GM18502 (cell line): Measurements from ENCODE around the gene ABCA5.
"Not testable (repeated sequence)": the region's sequence is repeated elsewhere in the genome, so short reads cannot be mapped to it uniquely, and the experiment has no call there.

ENCODE experiments used
- ATAC-seq: cut with Tn5 transposase; IDR thresholded peaks from one replicate; pipeline ENCODE4 v1.9.1; 2021; ENCODE audit warnings: mild to moderate bottlenecking; ENCODE audit not compliant: unreplicated experiment, poor library complexity

ABCA5 gene

GRCh38 chr17:69222707-69223258 is 104.2 kb downstream of the ABCA5 start:
- no peak for ATAC-seq

GRCh38 chr17:69220098-69220497 is 106.8 kb downstream of the ABCA5 start:
- no peak for ATAC-seq

GRCh38 chr17:69218986-69219385 is 107.9 kb downstream of the ABCA5 start:
- ATAC-seq: no peak

GRCh38 chr17:69213059-69213813 is 113.7 kb downstream of the ABCA5 start:
- ATAC-seq: no peak

DNA sequence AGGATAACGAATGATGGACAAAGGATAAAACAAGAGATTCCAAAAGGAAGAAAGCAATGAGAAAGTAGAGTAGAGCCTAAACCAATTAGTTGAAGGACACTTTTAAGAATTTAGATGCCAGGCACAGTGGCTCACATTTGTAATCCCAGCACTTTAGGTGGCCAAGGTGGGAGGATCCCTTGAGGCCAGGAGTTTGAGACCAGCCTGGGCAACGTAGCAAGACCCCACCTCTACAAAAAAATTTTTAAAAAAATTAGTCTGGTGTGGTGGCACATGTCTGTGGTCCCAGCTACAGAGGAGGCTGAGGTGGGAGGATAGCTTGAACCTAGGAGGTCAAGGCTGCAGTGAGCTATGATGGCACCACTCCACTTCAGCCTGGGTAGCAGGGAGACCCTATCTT is 118.3 kb downstream of the ABCA5 start:
- no peak for ATAC-seq

GRCh38 chr17:69207151-69207550 is 119.8 kb downstream of the ABCA5 start:
- no peak for ATAC-seq

DNA sequence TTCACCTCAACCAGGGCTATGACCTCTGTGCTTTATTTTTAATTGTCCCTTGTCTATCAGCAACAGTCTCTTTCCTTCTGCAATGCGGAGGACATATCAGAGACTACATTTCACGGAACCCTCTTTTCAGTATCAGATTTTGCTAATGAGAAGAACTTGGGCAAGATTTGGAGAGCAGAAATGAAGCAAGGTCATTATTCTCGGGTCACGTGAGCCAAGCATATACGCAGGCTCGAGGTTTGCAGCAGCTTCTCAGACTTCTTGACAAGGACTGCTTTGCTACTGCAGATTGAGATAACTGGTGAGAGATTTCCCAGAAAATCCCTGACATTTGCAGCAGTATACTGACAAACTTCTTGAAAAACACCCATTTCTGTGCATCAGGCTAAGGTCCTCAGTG is 128.7 kb downstream of the ABCA5 start:
- ATAC-seq: no peak

DNA sequence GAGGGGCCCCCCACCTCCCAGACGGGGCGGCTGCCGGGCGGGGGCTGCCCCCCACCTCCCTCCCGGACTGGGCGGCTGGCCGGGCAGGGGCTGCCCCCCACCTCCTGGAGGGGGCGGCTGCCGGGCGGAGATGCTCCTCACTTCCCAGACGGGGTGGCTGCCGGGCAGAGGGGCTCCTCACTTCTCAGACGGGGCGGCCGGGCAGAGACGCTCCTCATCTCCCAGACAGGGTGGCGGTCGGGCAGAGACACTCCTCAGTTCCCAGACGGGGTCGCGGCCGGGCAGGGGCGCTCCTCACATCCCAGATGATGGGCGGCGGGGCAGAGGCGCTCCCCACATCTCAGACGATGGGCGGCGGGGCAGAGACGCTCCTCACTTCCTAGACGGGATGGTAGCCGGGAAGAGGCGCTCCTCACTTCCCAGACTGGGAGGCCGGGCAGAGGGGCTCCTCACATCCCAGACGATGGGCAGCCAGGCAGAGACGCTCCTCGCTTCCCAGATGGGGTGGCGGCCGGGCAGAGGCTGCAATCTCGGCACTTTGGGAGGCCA is 130.8 kb downstream of the ABCA5 start:
- ATAC-seq: not testable (repeated sequence)
